HEK293 (cell line): Measurements from ENCODE around the gene PACSIN3.

Source experiments
- ZNF473 ChIP-seq: fragments of 450-650 bp; formaldehyde crosslinking; IDR thresholded peaks from 2 replicates; pipeline ENCODE4 v1.5.1; 2017; ENCODE audit warnings: missing biosample characterization, missing genetic modification characterization
- TF ChIP-seq, protein P1 (sequence below): fragments of 450-650 bp; formaldehyde crosslinking; IDR thresholded peaks from 2 replicates; pipeline ENCODE4 v1.5.1; 2016; ENCODE audit warnings: missing biosample characterization, missing genetic modification characterization

DNA sequence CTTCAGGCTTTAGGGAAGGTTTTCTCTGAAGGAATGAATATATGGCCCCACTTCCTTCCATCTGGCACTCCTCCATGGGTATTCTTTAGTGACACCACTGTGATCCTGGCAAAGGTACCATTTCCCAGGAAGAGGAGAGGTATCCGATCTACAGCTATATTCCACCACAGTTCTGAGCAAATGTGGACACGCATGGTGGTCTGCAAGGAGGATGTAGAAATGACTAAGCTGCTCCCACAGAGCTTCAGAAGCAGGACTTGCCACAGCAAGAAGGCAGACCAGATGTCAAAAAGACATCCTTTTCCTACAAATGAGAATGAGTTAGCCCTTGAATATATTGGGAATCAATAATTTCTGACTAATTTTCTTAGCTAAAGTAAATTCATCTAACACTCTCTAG lies 55.1 kb downstream of the PACSIN3 start:
- TF ChIP-seq, protein P1, sequence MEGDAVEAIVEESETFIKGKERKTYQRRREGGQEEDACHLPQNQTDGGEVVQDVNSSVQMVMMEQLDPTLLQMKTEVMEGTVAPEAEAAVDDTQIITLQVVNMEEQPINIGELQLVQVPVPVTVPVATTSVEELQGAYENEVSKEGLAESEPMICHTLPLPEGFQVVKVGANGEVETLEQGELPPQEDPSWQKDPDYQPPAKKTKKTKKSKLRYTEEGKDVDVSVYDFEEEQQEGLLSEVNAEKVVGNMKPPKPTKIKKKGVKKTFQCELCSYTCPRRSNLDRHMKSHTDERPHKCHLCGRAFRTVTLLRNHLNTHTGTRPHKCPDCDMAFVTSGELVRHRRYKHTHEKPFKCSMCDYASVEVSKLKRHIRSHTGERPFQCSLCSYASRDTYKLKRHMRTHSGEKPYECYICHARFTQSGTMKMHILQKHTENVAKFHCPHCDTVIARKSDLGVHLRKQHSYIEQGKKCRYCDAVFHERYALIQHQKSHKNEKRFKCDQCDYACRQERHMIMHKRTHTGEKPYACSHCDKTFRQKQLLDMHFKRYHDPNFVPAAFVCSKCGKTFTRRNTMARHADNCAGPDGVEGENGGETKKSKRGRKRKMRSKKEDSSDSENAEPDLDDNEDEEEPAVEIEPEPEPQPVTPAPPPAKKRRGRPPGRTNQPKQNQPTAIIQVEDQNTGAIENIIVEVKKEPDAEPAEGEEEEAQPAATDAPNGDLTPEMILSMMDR (tag by site-specific recombination): no peak
- no peak for TF ChIP-seq ZNF473 (tag by site-specific recombination)
